ENCODE data around the gene CD74. TPM values are rescaled to one million over a fixed set of nuclear protein-coding genes. Genes with fewer than 3 reads are reported as not detected.
A peak's percentile ranks its signal among the peaks of the same experiment; 100 is the strongest.

Gene CD74
- total RNA-seq, 2 donors from 2014 or later, result 255 to 433 TPM

- DNase-seq (no peak), ATAC-seq (no peak)
- intact Hi-C loops (cut with DNase I), result no loop called here
Observed at GRCh38 chr5:150389531-150390266, 23.0 kb downstream of the CD74 start.

- intact Hi-C loops (cut with DNase I), result no loop called here
- ATAC-seq (no peak), DNase-seq (no peak)
Observed at GRCh38 chr5:150386024-150386855, 26.5 kb downstream of the CD74 start.

GRCh38 chr5:150384701-150385100 lies 28.0 kb downstream of the CD74 start:
- ATAC-seq, result no peak
- DNase-seq, result no peak
- intact Hi-C loops (cut with DNase I), result no loop called here

GRCh38 chr5:150377964-150378694 lies 34.6 kb downstream of the CD74 start:
- DNase-seq (no peak), ATAC-seq (no peak)
- intact Hi-C loops (cut with DNase I), result no loop called here

- ATAC-seq, result peak in 1 of 2 donors; percentile 25
- DNase-seq, result no peak
- intact Hi-C loops (cut with DNase I), result no loop called here
Observed at GRCh38 chr5:150376799-150377771, 35.6 kb downstream of the CD74 start.

GRCh38 chr5:150374651-150375050 lies 38.1 kb downstream of the CD74 start:
- DNase-seq, result no peak
- intact Hi-C loops (cut with DNase I), result no loop called here
- no peak for ATAC-seq

- intact Hi-C loops (cut with DNase I), result no loop called here
- no peak for DNase-seq
- no peak for ATAC-seq
Observed at GRCh38 chr5:150372639-150373038, 40.1 kb downstream of the CD74 start.

- intact Hi-C loops (cut with DNase I), result no loop called here
- DNase-seq (no peak), ATAC-seq (no peak)
Observed at GRCh38 chr5:150368526-150368925, 44.2 kb downstream of the CD74 start.

- no peak for ATAC-seq
- DNase-seq, result no peak
- intact Hi-C loops (cut with DNase I), result no loop called here
Observed at GRCh38 chr5:150364004-150364403, 48.7 kb downstream of the CD74 start.

- no peak for ATAC-seq
Observed at GRCh38 chr5:150363185-150363584, 49.5 kb downstream of the CD74 start.

GRCh38 chr5:150361301-150361700 lies 51.4 kb downstream of the CD74 start:
- intact Hi-C loops (cut with DNase I), result no loop called here
- ATAC-seq, result no peak
- DNase-seq, result no peak

More at GRCh38 chr5:150363185-150363584, 49.5 kb downstream of the CD74 start:
- intact Hi-C loops (cut with DNase I), result no loop called here
- no peak for DNase-seq

- ATAC-seq, result no peak
- intact Hi-C loops (cut with DNase I), result loop anchor here in 1 of 2 donors (5.0 kb wide), 1 partner anchor 531 kb away; no protein-coding TSS in a partner anchor
- DNase-seq, result no peak
Observed at GRCh38 chr5:150358261-150359095, 54.2 kb downstream of the CD74 start.

GRCh38 chr5:150357326-150358260 lies 55.1 kb downstream of the CD74 start, which contains the start of gene TCOF1:
TSS of gene TCOF1 (plus strand) at chr5:150357697. CDS start at chr5:150357747, 50 bp downstream.
- peak; percentile 99 to 100 for ATAC-seq
- intact Hi-C loops (cut with DNase I), result loop anchor here in 1 of 2 donors (5.0 kb wide), 1 partner anchor 530 kb away; no protein-coding TSS in a partner anchor

GRCh38 chr5:150356575-150357294 lies 56.0 kb downstream of the CD74 start:
- ATAC-seq (no peak), DNase-seq (no peak)
- intact Hi-C loops (cut with DNase I), result loop anchor here in 1 of 2 donors (5.0 kb wide), 1 partner anchor 529 kb away; no protein-coding TSS in a partner anchor

More at GRCh38 chr5:150357326-150358260, 55.1 kb downstream of the CD74 start, which contains the start of gene TCOF1:
- peak; percentile 98 for DNase-seq

GRCh38 chr5:150355791-150356190 lies 56.9 kb downstream of the CD74 start:
- no peak for DNase-seq
- ATAC-seq, result no peak
- intact Hi-C loops (cut with DNase I), result loop anchor here in 1 of 2 donors (5.0 kb wide), 1 partner anchor 528 kb away; no protein-coding TSS in a partner anchor

Measured in left cardiac atrium (tissue), 4 donors.